ENCODE results near the gene C16orf90.

The C16orf90 gene

GRCh38 chr16:3495176-3495575 is at the start of gene C16orf90:
TSS of gene C16orf90 (minus strand) at chr16:3495489. CDS start at chr16:3495421, 68 bp downstream.
- no peak for DNase-seq (ENCODE audit: low read depth, low spot score)

- no peak for DNase-seq (ENCODE audit: low read depth, low spot score)
Measured at GRCh38 chr16:3542601-3543373, 47.5 kb upstream of the C16orf90 start.

- DNase-seq (ENCODE audit: low read depth, low spot score) = no peak
Measured at GRCh38 chr16:3541527-3542155, 46.4 kb upstream of the C16orf90 start.

GRCh38 chr16:3538222-3538621 is 42.9 kb upstream of the C16orf90 start:
- no peak for DNase-seq (ENCODE audit: low read depth, low spot score)

GRCh38 chr16:3536851-3537250 is 41.6 kb upstream of the C16orf90 start:
- DNase-seq (ENCODE audit: low read depth, low spot score) = no peak

- DNase-seq (ENCODE audit: low read depth, low spot score) = no peak
Measured at GRCh38 chr16:3536271-3536731, 41.0 kb upstream of the C16orf90 start.

- no peak for DNase-seq (ENCODE audit: low read depth, low spot score)
Measured at GRCh38 chr16:3534126-3534525, 38.8 kb upstream of the C16orf90 start.

- DNase-seq (ENCODE audit: low read depth, low spot score) = no peak
Measured at GRCh38 chr16:3532741-3533140, 37.5 kb upstream of the C16orf90 start.

GRCh38 chr16:3530371-3530914 is 35.2 kb upstream of the C16orf90 start:
- DNase-seq (ENCODE audit: low read depth, low spot score) = no peak

GRCh38 chr16:3529175-3529574 is 33.9 kb upstream of the C16orf90 start:
- DNase-seq (ENCODE audit: low read depth, low spot score) = no peak

- DNase-seq (ENCODE audit: low read depth, low spot score) = no peak
Measured at GRCh38 chr16:3528406-3528805, 33.1 kb upstream of the C16orf90 start.

GRCh38 chr16:3527216-3527829 is 32.0 kb upstream of the C16orf90 start:
- peak; percentile 18 for DNase-seq (ENCODE audit: low read depth, low spot score)

- DNase-seq (ENCODE audit: low read depth, low spot score) = no peak
Measured at GRCh38 chr16:3525951-3526350, 30.7 kb upstream of the C16orf90 start.

GRCh38 chr16:3523281-3523680 is 28.0 kb upstream of the C16orf90 start:
- DNase-seq (ENCODE audit: low read depth, low spot score) = no peak

GRCh38 chr16:3520841-3521240 is 25.6 kb upstream of the C16orf90 start:
- DNase-seq (ENCODE audit: low read depth, low spot score) = no peak

GRCh38 chr16:3520413-3520812 is 25.1 kb upstream of the C16orf90 start:
- DNase-seq (ENCODE audit: low read depth, low spot score) = no peak

- no peak for DNase-seq (ENCODE audit: low read depth, low spot score)
Measured at GRCh38 chr16:3519581-3519980, 24.3 kb upstream of the C16orf90 start.

GRCh38 chr16:3518986-3519348 is 23.7 kb upstream of the C16orf90 start:
- no peak for DNase-seq (ENCODE audit: low read depth, low spot score)

GRCh38 chr16:3518292-3518985 is 23.1 kb upstream of the C16orf90 start:
- no peak for DNase-seq (ENCODE audit: low read depth, low spot score)

- no peak for DNase-seq (ENCODE audit: low read depth, low spot score)
Measured at GRCh38 chr16:3515897-3516296, 20.6 kb upstream of the C16orf90 start.

- DNase-seq (ENCODE audit: low read depth, low spot score) = no peak
Measured at GRCh38 chr16:3514621-3515020, 19.3 kb upstream of the C16orf90 start.

Measured in activated CD4-positive, CD25-positive, alpha-beta regulatory T cell treated with anti-CD3 and anti-CD28 coated beads, Interleukin-2, amount 50 U/mL, for 16 hours (primary cell).